EH (cell line): Measurements from ENCODE around the gene DDIT3.
"Not testable (repeated sequence)": the region's sequence is repeated elsewhere in the genome, so short reads cannot be mapped to it uniquely, and the experiment has no call there.

Experiments used
- DNase-seq: peaks from one replicate; pipeline ENCODE4 v3.0.0-alpha.2; 2015; ENCODE audit warnings: low read depth

The DDIT3 gene

DNA sequence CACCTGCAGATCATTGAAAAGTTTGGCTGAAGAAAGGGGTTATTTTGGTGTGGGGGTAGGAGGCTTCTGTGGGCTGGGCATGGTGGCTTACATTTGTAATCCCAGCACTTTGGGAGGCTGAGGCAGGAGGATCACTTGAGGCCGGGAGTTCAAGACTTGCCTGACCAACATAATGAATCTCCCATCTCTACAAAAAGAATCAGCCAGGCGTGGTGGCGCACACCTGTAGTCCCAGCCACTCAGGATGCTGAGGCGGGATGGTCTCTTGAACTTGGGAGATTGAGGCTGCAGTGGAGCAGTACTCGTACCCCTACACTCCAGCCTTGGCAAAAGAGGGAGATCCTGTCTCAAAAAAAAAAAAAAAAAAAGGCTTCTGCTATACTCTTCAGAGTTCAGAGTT lies 7.0 kb downstream of the DDIT3 start:
- DNase-seq = no peak

DNA sequence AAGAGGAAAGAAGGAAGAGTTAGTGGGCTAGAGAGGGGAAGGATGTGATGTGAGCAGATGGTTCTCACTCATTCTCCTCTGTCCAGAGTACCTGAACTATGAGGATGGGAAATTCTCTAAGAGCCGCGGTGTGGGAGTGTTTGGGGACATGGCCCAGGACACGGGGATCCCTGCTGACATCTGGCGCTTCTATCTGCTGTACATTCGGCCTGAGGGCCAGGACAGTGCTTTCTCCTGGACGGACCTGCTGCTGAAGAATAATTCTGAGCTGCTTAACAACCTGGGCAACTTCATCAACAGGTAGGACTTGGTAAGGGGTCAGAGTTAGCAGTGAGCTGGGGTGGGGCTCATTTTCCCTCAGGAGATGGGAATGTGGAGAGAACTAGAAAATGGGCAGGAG lies 7.6 kb downstream of the DDIT3 start:
- no peak for DNase-seq

DNA sequence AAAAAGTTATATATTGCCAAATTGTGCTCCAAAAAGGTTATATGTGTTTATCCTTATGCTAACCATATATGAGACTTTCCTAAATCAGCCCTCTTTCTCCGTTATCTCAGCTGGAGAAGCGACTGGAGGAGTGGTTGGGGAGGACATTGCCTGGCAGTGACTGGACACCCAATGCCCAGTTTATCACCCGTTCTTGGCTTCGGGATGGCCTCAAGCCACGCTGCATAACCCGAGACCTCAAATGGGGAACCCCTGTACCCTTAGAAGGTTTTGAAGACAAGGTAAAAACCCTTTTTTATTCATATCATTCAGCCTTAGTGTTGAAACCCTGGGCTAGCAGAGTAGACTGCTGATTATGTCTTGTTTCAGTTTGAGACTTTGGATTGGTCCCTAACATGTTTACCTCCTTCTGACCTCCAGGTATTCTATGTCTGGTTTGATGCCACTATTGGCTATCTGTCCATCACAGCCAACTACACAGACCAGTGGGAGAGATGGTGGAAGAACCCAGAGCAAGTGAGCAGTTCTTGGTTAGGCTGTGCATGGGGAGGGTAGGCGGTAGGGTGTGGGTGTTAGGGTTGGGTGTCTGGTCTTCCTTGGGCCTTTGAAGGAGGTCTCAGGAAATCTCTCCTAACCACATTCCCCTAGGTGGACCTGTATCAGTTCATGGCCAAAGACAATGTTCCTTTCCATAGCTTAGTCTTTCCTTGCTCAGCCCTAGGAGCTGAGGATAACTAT lies 8.6 kb downstream of the DDIT3 start:
- no peak for DNase-seq

DNA sequence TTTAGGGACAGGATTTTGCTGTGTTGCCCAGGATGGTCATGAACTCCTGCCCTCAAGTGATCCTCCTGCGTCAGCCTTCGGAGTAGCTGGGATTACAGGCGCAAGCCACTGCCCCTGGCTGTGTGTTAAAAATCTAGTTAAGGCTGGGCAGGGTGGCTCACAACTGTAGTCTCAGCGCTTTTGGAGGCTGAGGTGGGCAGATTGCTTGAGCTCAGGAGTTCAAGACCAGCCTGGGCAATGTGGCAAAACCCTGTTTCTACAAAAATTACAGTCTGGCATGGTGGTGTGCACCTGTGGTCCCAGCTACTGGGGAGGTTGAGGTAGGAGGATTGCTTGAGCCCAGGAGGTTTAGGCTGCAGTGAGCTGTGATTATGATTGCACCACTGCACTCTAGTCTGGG lies 9.2 kb downstream of the DDIT3 start:
- no peak for DNase-seq

DNA sequence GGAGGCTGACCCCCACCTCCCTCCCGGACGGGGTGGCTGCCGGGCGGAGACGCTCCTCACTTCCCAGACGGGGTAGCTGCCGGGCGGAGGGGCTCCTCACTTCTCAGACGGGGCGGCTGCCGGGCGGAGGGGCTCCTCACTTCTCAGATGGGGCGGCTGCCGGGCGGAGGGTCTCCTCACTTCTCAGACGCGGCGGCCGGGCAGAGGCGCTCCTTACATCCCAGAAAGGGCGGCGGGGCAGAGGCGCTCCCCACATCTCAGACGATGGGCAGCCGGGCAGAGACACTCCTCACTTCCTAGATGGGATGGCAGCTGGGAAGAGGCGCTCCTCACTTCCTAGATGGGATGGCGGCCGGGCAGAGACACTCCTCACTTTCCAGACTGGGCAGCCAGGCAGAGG lies 12.5 kb downstream of the DDIT3 start:
- DNase-seq = not testable (repeated sequence)

DNA sequence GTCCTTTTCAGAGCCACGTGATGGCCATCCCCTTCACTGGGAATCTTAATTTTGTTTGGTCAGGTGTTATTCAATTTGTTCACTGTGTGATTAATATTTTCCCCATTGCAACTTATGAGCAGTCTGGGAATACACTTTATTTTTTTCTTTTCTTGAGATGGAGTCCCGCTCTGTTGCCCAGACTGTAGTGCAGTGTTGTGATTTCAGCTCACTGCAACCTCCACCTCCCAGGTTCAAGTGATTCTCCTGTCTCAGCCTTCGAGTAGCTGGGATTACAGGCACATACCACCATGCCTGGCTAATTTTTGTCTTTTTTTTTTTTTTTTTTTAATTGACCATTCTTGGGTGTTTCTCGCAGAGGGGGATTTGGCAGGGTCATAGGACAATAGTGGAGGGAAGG lies 13.8 kb downstream of the DDIT3 start:
- DNase-seq = not testable (repeated sequence)

DNA sequence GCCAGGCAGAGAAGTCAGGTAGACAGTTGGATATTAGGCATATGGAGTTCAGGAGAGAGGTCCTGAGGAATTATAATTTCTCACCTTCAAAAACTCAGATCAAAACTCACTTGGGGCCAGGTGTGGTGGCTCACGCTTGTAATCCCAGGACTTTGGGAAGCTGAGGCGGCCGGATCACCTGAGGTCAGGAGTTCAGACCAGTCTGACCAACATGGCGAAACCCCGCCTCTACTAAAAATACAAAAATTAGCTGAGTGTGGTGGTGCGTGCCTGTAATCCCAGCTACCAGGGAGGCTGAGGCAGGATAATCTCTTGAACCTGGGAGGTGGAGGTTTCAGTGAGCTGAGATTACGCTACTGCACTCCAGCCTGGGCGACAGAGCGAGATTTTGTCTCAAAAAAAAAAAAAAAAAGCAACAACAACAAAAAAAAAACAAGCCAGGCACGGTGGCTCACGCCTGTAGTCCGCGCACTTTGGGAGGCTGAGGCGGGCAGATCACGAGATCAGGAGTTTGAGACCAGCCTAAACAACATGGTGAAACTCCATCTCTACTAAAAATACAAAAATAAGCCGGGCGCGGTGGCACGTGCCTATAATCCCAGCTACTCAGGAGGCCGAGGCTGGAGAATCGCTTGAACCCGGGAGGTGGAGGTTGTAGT lies 17.9 kb downstream of the DDIT3 start:
- DNase-seq = not testable (repeated sequence)

DNA sequence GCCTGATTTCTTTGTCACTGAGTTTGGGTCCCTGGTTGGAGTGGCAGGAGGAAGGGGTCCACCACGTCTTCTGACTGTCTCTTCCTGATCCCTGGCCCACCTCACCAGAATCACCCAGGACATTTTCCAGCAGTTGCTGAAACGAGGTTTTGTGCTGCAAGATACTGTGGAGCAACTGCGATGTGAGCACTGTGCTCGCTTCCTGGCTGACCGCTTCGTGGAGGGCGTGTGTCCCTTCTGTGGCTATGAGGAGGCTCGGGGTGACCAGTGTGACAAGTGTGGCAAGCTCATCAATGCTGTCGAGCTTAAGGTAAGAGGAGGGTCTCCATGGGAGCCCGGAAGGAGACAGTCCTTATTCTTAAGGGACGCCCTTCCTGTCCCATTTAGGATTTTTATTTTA lies 20.1 kb downstream of the DDIT3 start:
- DNase-seq = no peak

DNA sequence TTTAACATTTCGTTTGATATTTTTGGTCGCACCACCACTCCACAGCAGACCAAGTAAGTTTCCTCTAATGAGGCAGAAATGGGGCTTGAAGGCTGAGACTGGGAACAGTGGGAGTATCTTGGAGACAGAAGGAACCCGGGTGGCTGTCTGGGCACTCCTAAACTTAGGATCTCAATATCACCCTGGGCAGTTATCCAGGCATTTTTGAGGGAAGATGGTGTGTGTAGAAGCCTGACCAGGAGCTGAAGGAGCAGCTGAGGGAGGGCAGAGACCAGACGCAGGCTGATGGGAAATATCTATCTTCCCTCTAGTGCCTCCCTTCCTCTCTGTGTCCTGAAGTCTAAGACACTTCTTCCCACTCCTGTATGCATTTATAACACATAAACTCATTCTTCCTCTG lies 21.7 kb downstream of the DDIT3 start:
- no peak for DNase-seq

DNA sequence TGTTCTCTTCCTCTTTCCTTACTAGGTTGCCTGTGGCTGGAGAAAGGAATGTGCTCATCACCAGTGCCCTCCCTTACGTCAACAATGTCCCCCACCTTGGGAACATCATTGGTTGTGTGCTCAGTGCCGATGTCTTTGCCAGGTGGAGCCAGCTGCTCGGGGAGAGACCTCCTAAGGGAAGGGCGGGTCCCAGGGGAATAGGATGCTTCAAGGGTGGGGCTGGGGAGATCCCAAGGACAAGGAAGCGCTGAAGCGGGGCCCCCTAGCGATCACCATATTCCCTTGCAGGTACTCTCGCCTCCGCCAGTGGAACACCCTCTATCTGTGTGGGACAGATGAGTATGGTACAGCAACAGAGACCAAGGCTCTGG lies 22.2 kb downstream of the DDIT3 start:
- no peak for DNase-seq

DNA sequence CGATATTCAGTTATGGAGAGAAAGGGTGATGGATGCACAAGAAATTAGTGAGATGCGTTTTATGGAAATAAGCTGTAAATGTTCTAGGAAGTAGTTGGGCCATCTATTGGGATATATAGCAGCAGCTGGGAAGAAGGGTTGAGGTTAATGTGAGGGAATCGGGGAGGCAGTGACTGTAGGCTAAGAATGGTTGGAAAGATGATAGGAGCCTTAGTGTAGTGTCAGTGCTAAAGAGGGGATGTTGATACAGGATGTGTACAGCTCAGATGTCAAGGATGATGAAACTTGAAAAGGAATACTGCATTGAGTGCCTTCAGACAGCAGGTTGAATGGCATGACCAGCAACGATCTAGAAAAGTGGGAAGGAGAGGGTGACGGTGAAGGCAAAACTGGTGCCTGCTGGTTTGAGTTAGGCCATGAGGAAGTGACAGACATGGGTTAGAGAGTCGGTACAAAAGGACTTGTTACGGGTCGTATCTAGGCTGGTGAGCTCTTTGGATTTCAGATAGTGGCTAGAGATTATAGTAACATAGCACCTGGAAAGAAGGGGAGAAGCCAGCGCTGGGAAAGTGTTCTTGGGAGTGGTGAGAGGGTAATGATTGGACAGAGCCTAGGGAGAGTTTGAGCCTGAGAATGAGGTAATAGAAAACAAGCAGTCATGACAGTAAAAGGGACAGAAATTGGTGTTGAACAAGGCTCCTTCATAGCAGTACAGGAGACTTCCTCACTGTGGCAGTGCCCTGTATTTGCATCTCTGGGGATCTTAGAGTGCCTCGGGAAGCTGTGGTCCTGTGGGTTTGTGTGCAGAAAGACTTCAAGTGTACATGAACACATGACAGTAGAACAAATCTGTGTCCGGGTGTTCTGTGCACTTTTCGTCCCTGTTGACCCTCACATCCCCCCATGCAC lies 22.8 kb downstream of the DDIT3 start:
- DNase-seq = no peak

DNA sequence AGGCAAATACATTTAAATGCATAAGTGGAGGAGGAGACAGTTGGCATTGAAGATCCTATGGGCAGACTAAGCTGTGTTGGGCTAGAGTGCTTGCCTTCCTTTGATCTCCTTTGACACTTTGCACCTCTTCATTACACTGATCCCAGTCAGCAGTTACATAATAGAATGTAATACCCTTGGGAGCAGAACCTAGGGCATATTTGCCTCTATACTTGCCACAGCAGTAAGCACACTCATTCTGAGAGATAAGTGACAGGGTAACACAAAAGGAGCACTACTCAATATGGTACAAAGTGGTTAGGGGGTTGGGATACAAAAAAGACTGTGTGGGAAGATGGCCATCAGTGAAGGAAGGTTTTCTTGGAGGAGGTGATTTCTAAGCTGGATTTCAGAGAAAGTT lies 23.5 kb downstream of the DDIT3 start:
- DNase-seq = no peak

DNA sequence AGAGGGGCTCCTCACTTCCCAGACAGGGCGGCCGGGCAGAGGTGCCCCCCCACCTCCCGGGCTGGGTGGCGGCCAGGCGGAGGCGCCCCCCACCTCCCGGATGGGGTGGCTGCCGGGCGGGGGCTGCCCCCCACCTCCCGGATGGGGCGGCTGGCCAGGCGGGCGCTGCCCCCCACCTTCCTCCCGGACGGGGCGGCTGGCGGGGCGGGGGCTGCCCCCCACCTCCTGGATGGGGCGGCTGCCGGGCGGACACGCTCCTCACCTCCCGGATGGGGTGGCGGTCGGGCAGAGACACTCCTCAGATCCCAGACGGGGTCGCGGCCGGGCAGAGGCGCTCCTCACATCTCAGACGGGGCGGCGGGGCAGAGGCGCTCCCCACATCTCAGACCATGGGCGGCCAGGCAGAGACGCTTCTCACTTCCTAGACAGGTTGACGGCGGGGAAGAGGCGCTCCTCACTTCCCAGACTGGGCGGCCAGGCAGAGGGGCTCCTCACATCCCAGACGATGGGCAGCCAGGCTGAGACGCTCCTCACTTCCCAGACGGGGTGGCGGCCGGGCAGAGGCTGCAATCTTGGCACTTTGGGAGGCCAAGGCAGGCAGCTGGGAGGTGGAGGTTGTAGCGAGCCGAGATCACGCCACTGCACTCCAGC lies 25.1 kb downstream of the DDIT3 start:
- not testable (repeated sequence) for DNase-seq

DNA sequence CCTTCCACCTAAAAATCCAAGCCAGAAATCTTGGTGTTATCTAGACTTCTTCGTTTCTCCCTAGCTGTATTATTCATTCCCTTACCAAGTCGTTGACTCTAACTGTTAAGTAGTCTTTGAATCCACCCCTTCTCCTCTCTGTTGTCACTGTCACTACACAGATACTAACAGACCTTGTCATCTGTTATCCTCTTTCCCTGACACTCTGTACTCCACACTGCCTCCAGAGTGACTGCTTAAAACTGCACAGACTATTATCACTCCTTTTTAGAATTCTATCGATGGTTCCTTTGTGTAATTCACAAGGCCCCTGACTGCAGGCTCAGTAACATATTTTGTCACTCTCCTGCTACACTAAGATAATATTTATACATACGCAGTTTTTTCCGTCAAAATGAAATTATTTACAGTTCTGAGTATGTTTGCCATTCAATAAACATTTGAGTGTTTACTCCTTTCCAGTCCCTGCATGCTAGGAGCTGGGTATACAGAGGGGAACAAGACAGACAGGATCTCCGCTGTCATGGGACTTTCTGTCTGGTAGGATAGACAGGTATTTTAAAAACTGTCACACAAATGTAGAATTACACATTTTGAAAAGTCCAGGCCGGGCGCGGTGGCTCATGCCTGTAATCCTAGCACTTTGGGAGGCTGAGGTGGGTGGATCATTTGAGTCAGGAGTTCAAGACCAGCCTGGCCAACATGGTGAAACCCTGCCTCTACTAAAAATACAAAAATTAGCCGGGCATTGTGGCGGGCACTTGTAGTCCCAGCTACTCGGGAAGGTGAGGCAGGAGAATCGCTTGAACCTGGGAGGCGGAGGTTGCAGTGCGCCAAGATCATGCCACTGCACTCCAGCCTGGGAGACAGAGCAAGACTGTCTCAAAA lies 28.7 kb downstream of the DDIT3 start:
- no peak for DNase-seq

DNA sequence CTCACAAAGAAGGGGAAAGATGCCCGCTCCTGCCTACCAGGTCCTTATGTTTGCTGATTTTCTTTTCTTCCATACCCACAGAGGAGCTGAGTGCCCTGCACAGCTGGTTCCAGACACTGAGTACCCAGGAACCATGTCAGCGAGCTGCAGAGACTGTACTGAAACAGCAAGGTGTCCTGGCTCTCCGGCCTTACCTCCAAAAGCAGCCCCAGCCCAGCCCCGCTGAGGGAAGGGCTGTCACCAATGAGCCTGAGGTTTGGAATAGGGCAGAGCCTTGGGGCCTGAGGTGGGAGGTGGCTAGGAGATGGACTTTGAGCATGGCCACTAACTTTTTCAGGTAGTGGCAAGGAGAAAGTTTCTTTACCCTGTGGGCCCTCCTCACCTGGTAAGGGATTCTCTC lies 30.2 kb downstream of the DDIT3 start:
- no peak for DNase-seq

DNA sequence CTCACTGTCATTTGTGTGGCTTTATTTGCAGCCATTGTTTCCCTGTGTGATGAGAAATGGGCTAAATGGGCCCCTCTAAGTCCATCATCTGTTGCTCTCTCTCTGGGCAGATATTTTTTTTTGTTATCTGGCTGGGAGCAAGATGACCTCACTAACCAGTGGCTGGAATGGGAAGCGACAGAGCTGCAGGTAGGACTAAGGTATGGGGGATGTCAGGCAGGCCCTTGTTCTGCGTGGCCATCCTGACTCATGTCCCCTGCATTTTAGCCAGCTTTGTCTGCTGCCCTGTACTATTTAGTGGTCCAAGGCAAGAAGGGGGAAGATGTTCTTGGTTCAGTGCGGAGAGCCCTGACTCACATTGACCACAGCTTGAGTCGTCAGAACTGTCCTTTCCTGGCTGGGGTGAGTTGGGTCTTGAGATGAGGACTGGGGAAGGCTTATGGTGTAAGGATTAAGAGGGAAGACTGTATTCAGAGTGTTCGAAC lies 31.1 kb downstream of the DDIT3 start:
- DNase-seq = peak; percentile 45

DNA sequence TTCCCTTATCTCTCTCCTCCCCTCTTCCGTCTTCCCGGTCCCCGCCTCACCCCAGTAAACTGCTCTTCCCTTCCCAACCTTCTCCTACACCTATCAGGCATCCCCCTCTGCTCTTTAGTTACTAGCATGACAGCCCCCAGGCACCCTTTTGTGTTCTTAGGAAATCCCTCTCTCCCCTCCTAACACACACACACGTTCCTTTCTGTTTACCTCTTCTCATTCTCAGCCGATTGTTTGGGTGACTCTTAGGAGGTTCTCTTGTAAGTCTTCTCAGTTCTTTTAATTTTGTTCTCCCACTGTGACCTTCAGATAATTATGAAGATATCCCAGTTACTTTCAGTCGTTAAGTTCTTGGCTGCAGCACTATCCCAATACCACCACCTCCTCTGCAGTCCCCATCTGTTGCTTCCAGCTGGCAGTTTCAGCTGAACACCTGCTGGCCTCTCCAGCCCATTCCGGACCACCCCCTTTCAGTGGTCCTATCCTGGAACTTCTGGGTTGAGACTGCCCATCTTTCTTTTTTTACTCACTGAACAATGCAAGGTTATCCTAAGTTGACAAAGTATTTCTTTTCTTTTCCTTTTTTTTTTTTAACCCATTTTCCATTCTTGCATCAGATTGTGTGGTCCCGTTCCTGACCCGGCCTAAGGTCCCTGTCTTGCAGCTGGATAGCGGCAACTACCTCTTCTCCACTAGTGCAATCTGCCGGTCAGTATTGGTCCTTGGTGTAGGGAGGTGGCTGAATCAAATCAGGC lies 31.7 kb downstream of the DDIT3 start:
- DNase-seq = peak; percentile 12

DNA sequence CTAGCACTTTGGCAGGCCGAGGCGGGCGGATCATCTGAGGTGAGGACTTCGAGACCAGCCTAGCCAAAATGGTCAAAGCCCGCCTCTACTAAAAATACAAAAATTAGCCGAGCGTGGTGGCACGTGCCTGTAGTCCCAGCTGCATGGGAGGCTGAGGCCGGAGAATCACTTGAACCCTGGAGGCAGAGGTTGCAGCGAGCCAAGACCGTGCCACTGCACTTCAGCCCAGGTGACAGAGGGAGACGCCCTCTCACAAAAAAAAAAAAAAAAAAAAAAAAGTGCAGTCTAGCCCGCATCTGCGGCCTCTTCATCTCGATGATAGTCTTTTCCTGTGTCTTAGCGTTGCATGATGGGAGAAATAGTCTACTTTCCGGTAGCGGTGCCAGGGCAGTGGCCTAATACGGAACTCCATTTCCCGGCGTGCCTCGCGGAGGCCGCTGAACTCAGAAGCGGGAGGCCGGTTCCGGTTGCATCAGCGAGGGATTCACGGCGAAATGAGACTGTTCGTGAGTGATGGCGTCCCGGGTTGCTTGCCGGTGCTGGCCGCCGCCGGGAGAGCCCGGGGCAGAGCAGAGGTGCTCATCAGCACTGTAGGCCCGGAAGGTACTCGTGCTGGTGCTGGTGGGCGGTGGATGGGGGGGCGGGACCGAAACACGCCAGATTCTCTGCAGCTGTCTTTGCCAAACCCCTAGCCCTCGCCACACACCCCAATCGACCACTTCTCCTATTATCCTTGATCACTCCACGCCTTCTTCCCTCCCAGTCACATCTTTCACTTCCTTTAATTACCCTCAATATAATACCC lies 32.5 kb downstream of the DDIT3 start, which contains the start of gene MARS1:
Gene MARS1, plus strand, starts transcription at position 472 of the 805 bp plus-strand sequence. Its CDS starts 23 bp downstream, at position 495.
- peak; percentile 98 for DNase-seq

DNA sequence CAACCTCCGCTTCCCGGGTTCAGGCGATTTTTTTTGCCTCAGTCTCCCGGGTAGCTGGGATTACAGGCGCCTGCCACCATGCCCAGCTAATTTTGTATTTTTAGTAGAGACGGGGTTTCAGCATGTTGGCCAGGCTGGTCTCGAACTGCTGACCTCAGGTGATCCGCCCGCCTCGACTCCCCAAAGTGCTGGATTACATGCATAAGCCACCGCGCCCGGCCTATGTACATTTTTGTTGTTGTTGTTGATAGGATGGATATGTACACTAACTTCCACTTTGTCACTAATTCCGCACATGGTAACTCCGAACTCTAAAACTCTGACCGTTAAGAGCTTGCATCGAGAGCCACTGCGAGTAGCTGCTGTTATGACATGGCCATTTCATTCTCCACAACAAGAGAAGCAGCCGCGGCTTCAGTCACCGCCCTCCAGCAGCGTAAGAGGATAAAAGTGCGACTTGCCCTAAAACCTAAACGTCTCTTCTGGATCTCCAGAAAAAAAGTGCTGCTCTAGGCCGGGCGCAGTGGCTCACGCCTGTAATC lies 33.2 kb downstream of the DDIT3 start:
- DNase-seq = no peak
